Astrocyte of the spinal cord (primary cell): Measurements from ENCODE around the gene XKR7.
A peak's percentile ranks its signal among the peaks of the same experiment; 100 is the strongest.

ENCODE experiments used
- DNase-seq: peaks from one replicate; pipeline ENCODE4 v3.0.0; 2011; ENCODE audit warnings: low read depth, low spot score
- H3K4me3 ChIP-seq: 2 replicates; pipeline ENCODE4 v1.5.1; 2011; ENCODE audit warnings: low read depth, mild to moderate bottlenecking, low read length, moderate library complexity
- in situ Hi-C: cut with HindIII; loops from 2 replicates; pipeline ENCODE4 v1.10.0; 2017; ENCODE audit warnings: low sequenced_read_pairs
- TF ChIP-seq, protein P1 (sequence below): IDR thresholded peaks from 2 replicates; pipeline ENCODE4 v1.5.1; 2012; ENCODE audit warnings: low read depth, mild to moderate bottlenecking, low read length, inconsistent platforms

XKR7 gene

DNA sequence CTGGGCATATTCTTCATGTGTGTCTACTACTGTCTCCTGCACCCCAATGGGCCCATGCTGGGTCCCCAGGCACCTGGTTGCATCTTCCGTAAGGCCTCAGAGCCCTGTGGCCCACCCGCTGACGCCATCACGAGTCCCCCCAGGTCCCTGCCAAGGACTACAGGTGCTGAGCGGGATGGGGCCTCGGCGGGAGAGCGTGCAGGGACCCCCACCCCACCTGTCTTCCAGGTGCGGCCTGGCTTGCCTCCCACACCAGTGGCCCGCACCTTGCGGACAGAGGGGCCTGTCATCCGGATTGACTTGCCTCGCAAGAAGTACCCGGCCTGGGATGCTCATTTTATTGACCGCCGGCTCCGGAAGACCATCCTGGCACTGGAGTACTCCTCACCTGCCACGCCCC is 29.0 kb downstream of the XKR7 start:
- DNase-seq, result no peak
- in situ Hi-C loops, result no loop called here
- H3K4me3 ChIP-seq, result no peak overlapping the region
- TF ChIP-seq, protein P1, sequence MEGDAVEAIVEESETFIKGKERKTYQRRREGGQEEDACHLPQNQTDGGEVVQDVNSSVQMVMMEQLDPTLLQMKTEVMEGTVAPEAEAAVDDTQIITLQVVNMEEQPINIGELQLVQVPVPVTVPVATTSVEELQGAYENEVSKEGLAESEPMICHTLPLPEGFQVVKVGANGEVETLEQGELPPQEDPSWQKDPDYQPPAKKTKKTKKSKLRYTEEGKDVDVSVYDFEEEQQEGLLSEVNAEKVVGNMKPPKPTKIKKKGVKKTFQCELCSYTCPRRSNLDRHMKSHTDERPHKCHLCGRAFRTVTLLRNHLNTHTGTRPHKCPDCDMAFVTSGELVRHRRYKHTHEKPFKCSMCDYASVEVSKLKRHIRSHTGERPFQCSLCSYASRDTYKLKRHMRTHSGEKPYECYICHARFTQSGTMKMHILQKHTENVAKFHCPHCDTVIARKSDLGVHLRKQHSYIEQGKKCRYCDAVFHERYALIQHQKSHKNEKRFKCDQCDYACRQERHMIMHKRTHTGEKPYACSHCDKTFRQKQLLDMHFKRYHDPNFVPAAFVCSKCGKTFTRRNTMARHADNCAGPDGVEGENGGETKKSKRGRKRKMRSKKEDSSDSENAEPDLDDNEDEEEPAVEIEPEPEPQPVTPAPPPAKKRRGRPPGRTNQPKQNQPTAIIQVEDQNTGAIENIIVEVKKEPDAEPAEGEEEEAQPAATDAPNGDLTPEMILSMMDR, result no peak

DNA sequence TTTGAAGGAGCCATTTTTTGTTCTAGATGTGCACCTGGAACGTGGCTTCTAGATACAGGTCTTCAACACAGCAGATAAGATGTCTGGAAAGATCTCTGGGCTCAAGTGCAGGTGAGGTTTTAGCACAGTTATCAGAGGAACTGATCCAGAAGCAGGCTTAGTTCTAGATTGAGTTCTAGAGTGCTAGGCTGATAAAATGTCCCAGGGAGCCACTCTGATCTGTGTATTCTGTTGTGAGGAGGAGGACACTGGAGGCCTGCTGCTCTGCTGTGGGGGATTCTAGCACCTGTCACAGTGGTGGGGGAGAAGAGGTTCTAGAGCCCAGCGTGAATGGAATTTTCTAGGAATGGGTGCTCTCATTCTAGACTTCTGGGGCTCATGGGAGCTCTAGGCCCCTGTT is 30.3 kb downstream of the XKR7 start:
- in situ Hi-C loops, result no loop called here
- DNase-seq, result no peak
- TF ChIP-seq, protein P1, result no peak
- H3K4me3 ChIP-seq, result no peak overlapping the region

DNA sequence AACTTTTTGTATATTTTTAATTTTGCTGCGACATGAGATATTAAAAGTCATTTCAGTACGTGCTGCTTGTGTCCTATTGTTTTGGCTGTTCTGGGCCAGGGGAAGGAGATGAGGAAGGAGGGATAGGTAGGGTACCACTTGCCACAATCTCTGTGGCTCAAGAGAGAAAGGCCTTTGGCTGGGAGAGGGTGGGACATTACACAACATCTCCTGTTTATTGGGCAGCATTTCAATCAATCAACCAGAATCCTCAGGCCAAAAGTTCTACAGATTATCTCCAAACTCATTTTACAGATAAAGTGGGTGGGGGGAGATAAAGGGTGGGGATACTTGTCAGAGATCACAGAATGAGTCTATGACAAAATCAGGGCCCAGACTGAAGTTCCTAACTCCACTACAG is 35.4 kb downstream of the XKR7 start:
- DNase-seq, result no peak
- TF ChIP-seq, protein P1, result no peak
- in situ Hi-C loops, result no loop called here
- no peak overlapping the region for H3K4me3 ChIP-seq

DNA sequence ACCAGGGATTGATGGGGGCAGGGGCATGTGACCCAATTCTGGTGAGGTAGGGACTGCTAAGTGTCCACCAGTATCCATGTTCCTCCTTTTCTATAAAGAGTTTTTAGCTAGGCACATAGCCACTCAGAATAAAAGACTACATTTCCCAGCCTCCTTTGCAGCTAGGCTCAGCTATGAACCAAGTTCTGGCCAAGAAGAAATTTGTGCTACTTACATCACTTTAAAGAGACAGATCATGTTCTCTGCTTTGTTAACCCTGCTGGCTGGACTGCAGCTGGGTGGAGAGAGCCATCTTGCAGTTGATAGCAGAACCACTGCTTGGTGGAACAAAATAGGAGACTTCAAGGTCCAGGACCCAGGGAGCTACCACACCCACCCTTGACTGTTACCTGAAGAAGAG is 37.0 kb downstream of the XKR7 start:
- no peak for DNase-seq

DNA sequence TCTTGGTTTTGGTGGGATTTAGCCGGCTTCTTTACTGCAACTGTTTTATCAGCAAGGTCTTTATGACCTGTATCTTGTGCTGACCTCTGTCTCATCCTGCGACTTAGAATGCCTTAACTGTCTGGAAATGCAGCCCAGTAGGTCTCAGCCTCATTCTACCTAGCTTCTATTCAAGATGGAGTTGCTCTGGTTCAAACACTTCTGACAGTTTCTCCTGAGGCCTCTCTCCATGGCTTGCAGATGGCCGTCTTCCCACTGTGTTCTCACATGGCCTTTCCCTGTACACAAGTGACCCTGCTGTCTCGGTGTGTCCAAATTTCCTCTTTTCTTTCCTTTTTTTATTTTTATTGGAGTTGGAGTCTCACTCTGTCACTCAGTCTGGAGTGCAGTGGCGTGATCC is 38.1 kb downstream of the XKR7 start:
- H3K4me3 ChIP-seq, result no peak overlapping the region
- in situ Hi-C loops, result no loop called here
- DNase-seq, result no peak
- TF ChIP-seq, protein P1, result no peak

More for the DNA sequence above, 37.0 kb downstream of the XKR7 start:
- TF ChIP-seq, protein P1, result no peak
- H3K4me3 ChIP-seq, result no peak overlapping the region
- in situ Hi-C loops, result no loop called here

DNA sequence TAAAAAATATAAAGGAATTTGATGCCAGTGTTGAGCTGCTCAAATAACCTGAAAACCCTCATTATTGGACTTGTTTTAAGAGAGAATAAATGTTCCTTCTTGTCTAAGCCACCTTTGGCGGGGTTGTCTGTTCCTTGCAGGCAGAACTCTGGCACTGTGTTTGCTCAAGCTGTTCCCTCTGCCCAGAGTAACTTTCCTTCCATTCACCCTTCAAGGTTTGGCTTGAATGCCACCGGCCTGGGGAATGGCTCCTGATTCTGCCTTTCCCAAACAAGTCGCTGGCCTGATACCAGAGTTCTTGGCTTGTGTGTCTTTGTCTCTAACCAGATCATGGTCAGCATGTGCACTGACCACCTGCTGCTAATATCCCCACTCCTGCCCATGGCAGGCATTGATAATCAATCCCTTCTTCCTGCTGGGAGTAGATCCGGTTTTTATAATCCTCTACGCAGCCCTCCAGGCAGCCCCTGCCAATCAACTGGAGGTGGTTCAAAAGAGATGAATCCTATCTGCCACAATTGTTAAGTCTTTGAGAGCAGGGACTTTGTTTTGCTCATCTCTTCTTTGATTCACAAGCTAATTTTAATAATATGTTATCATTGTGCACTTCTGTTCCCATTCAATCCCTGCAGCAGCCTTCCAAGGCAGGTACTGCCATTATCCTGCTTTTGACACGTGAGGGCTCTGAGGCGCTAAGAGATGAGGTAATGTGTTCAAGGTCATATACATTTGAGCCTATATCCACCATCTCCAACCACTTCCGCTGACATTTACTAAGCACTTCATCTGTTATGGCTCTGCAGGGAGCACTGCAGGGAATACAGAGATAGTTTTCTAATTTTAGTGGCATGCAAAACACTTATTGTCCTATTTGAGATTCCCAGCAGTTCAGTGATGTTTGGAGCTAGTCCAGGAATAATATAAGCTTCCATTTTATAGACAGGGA is 39.2 kb downstream of the XKR7 start:
- in situ Hi-C loops, result no loop called here
- H3K4me3 ChIP-seq, result no peak overlapping the region
- TF ChIP-seq, protein P1, result no peak
- peak; percentile 18 for DNase-seq
